RWPE2 (cell line): Measurements from ENCODE around the gene BIRC7.

Experiments used
- ATAC-seq: fragments of 200-7000 bp; cut with Tn5 transposase; 3 replicates; pipeline ENCODE4 v1.9.1; 2021; ENCODE audit warnings: low read depth
- DNase-seq: peaks from one replicate; pipeline ENCODE4 v3.0.0-alpha.2; 2020; ENCODE audit warnings: low spot score
- H3K27ac ChIP-seq: fragments of 450-650 bp; 2 replicates; pipeline ENCODE4 v1.5.1; 2017; ENCODE audit warnings: mild to moderate bottlenecking; ENCODE audit not compliant: poor library complexity, severe bottlenecking
- H3K27me3 ChIP-seq: fragments of 250-450 bp; sonication (Bioruptor Pico); 2 replicates; pipeline ENCODE4 v1.5.1; 2021; ENCODE audit warnings: mild to moderate bottlenecking, moderate library complexity; ENCODE audit not compliant: insufficient read depth, poor library complexity, severe bottlenecking
- H3K36me3 ChIP-seq: fragments of 250-450 bp; sonication (Bioruptor Pico); 2 replicates; pipeline ENCODE4 v1.5.1; 2020; ENCODE audit warnings: low read depth, mild to moderate bottlenecking, moderate library complexity
- H3K4me1 ChIP-seq: fragments of 250-450 bp; sonication (Bioruptor Pico); 2 replicates; pipeline ENCODE4 v1.5.1; 2021; ENCODE audit warnings: mild to moderate bottlenecking, moderate library complexity; ENCODE audit not compliant: insufficient read depth, poor library complexity, severe bottlenecking
- H3K4me3 ChIP-seq: fragments of 250-450 bp; sonication (Bioruptor Pico); 2 replicates; pipeline ENCODE4 v1.5.1; 2021; ENCODE audit warnings: mild to moderate bottlenecking, moderate library complexity; ENCODE audit not compliant: severe bottlenecking
- H3K9me3 ChIP-seq: fragments of 250-450 bp; sonication (Bioruptor Pico); 2 replicates; pipeline ENCODE4 v1.5.1; 2021; ENCODE audit warnings: mild to moderate bottlenecking, moderate library complexity; ENCODE audit not compliant: severe bottlenecking
- TF ChIP-seq, protein P1 (sequence below): fragments of 450-650 bp; IDR thresholded peaks from one replicate; pipeline ENCODE4 v1.5.1; 2017; ENCODE audit warnings: mild to moderate bottlenecking, moderate library complexity; ENCODE audit not compliant: poor library complexity, severe bottlenecking

Gene BIRC7

DNA sequence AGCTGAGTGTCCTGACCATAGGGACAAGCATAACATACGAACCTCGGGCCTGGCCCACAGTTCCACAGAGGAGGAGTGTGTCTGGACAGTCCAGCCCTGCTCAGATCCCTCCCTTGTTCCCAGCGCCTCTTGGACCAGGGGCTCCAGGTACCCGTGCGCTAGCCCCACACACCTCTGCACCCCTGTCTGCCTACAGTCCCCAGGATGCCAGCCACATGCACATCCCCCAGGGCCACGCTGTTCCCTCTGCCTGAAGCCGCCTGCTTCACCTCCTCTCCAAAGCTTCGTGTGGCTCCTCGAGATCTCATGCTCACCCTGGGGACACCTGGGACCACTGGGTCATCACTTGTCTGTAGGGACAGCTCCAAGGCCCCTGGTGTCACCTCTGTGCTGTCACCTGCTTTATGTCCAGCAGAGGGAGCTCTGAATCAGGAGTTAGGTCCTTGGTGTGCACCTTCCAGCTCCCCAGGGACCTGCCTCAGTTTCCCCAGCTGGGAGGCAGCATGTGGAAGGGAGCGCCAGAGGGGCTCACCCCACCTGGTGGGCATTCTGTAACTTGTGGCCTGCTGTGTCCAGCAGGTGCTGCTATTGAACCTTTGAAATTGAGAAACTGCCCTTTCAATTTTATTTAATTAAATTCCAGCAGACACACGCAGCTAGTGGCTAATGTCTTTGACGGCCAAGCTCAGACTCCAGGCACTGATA is 12.4 kb upstream of the BIRC7 start:
- no peaks in the 10 kb centered on the region for H3K9me3 ChIP-seq
- ATAC-seq: no peak
- peak overlapping the region; percentile 52 for H3K27ac ChIP-seq
- H3K36me3 ChIP-seq: no peaks in the 10 kb centered on the region
- H3K4me3 ChIP-seq: no peak overlapping the region
- peaks cover 18% of the 10 kb centered on the region for H3K4me1 ChIP-seq
- TF ChIP-seq, protein P1, sequence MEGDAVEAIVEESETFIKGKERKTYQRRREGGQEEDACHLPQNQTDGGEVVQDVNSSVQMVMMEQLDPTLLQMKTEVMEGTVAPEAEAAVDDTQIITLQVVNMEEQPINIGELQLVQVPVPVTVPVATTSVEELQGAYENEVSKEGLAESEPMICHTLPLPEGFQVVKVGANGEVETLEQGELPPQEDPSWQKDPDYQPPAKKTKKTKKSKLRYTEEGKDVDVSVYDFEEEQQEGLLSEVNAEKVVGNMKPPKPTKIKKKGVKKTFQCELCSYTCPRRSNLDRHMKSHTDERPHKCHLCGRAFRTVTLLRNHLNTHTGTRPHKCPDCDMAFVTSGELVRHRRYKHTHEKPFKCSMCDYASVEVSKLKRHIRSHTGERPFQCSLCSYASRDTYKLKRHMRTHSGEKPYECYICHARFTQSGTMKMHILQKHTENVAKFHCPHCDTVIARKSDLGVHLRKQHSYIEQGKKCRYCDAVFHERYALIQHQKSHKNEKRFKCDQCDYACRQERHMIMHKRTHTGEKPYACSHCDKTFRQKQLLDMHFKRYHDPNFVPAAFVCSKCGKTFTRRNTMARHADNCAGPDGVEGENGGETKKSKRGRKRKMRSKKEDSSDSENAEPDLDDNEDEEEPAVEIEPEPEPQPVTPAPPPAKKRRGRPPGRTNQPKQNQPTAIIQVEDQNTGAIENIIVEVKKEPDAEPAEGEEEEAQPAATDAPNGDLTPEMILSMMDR: peak; percentile 99
- peaks cover 4% of the 10 kb centered on the region for H3K27me3 ChIP-seq
- no peak for DNase-seq

DNA sequence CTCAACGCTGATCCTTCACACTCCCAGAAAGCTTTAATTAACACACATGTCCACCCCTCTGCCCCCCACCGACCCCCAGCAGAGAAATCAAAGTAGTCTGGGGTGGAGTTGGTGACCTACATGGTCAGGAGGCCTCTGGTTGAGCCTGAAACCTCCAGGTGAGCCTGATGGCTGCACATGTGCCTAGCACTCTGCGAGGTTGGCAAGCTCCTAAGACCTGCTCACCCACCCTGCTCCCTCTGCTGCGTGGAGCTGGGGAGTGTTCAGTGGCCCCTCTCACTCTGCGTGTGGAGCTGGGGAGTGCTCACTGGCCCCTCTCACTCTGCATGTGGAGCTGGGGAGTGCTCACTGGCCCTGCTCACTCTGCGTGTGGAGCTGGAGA is 11.9 kb upstream of the BIRC7 start:
- no peaks in the 10 kb centered on the region for H3K36me3 ChIP-seq
- ATAC-seq: no peak
- no peaks in the 10 kb centered on the region for H3K9me3 ChIP-seq
- peak overlapping the region; percentile 52 for H3K27ac ChIP-seq
- TF ChIP-seq, protein P1: no peak
- H3K4me3 ChIP-seq: no peak overlapping the region
- no peak for DNase-seq
- H3K4me1 ChIP-seq: peaks cover 18% of the 10 kb centered on the region
- H3K27me3 ChIP-seq: peaks cover 4% of the 10 kb centered on the region

DNA sequence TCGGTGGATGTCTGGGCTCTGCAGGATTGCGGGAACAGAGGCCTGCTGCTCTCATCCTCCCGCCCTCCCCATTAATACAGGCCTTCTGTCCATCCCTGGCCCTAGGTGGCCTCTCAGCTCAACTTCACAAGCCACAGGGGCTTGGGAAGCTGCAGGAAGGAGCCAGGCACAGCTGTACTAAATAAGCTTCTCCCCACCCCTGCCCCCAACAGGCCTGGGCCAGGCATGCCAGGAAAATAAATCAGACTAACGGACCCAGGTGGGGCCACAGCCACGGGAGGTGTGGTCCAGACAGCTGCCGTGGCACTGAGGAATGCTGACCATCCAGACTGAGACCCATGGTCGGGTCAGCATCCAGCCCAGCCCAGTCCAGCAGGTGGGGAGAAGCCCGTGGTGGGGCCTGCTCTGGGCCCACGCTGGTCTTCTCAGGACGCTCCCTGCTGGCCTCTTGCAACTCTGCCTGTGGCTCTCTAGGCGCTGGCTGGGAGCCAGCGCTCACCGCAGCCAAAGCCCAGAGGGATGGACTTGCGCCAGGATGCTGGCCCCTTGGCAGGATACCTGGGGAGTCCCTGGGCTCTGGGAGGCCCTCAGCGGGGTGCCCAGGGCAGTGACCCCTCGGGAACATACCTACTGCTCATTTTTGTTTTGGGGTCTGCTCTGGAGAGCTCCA is 11.2 kb upstream of the BIRC7 start:
- H3K36me3 ChIP-seq: no peaks in the 10 kb centered on the region
- peaks cover 18% of the 10 kb centered on the region for H3K4me1 ChIP-seq
- H3K4me3 ChIP-seq: no peak overlapping the region
- TF ChIP-seq, protein P1: peak; percentile 75
- ATAC-seq (peak; percentile 57), DNase-seq (no peak)
- H3K9me3 ChIP-seq: no peaks in the 10 kb centered on the region
- peaks cover 4% of the 10 kb centered on the region for H3K27me3 ChIP-seq
- H3K27ac ChIP-seq: peak overlapping the region; percentile 52

DNA sequence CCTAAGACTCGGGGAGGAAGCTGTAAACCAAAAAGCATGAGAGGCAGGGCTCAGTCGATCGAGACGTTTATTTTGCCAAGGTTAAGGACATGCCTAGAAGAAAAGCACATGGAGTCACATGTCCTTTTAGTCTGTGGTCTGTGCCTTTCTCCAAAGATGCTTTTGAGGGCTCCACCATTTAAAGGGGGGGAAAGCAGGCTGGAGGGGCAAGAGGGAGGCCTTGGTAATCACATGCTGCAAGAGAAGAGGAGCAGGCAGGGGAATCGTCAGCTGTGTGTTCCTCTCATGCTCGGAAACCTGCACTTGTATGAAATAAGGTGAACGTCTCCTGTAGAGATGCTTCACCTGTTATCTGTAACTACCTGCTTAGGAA is 10.6 kb upstream of the BIRC7 start:
- H3K27ac ChIP-seq: peak overlapping the region; percentile 52
- no peak; the same call in 2 of the 3 replicates for ATAC-seq
- no peaks in the 10 kb centered on the region for H3K36me3 ChIP-seq
- H3K4me3 ChIP-seq: no peak overlapping the region
- peaks cover 18% of the 10 kb centered on the region for H3K4me1 ChIP-seq
- TF ChIP-seq, protein P1: no peak
- no peak for DNase-seq
- peaks cover 4% of the 10 kb centered on the region for H3K27me3 ChIP-seq
- H3K9me3 ChIP-seq: no peaks in the 10 kb centered on the region
